A549 (cell line): ENCODE data around the gene KIF21A. TPM values are rescaled to one million over a fixed set of nuclear protein-coding genes. Genes with fewer than 3 reads are reported as not detected.

Experiments used
- ATAC-seq, 2 experiments: fragments of 200-7000 bp in 1 of 2; fragments of >200 bp in 1 of 2; cut with Nextera tagmentation in 1 of 2; cut with Tn5 transposase in 1 of 2; 3 replicates each; pipeline versions ENCODE4 v1.8.0 to v1.9.1; 2018 to 2020; ENCODE audit warnings: mild to moderate bottlenecking in 1 of 2, moderate library complexity in 1 of 2
- CTCF ChIA-PET: fragments of 300-600 bp; sonication (Branson Sonifier 250); formaldehyde crosslinking; extraction: SDS; loops from one replicate; lab custom pipeline; 2021; ENCODE audit warnings: antibody characterized with exemption, inconsistent platforms; lab: Yijun Ruan, JAX
- POLR2A ChIA-PET: fragments of 350-600 bp; formaldehyde crosslinking; extraction: SDS; loops from one replicate; lab custom pipeline; 2021; ENCODE audit warnings: antibody characterized with exemption, inconsistent platforms; lab: Yijun Ruan, JAX
- DNase-seq, 2 experiments: peaks; one replicate each; pipeline versions ENCODE4 v3.0.0 to v3.0.0-alpha.2; 2011 to 2016; ENCODE audit warnings: low read depth in 1 of 2, low spot score in 1 of 2
- FAIRE-seq: peaks from 2 replicates; lab custom pipeline; 2011; peaks lifted over from hg19 to GRCh38; lab: Jason Lieb, UNC
- H3K27ac ChIP-seq, 2 experiments: fragments of >200 bp; sonication (Bioruptor Twin); formaldehyde crosslinking; 3 replicates each; pipeline ENCODE4 v1.5.1; 2016 to 2017
- H3K4me1 ChIP-seq: fragments of >200 bp; sonication (Bioruptor Twin); formaldehyde crosslinking; 3 replicates; pipeline ENCODE4 v1.6.1; 2016
- H3K4me2 ChIP-seq: fragments of >200 bp; sonication (Bioruptor Twin); formaldehyde crosslinking; 3 replicates; pipeline ENCODE4 v1.6.1; 2016
- H3K4me3 ChIP-seq: fragments of >200 bp; sonication (Bioruptor Twin); formaldehyde crosslinking; 3 replicates; pipeline ENCODE4 v1.5.1; 2016
- H3K9me3 ChIP-seq: fragments of >200 bp; sonication (Bioruptor Twin); formaldehyde crosslinking; 3 replicates; pipeline ENCODE4 v1.6.1; 2016
- CBX2 ChIP-seq: fragments of 200-600 bp; sonication (generic); IDR thresholded peaks from 2 replicates; pipeline ENCODE4 v1.6.1; 2016; ENCODE audit warnings: low read depth, mild to moderate bottlenecking, borderline replicate concordance
- CHD2 ChIP-seq: fragments of 150-350 bp; IDR thresholded peaks from 2 replicates; pipeline ENCODE4 v1.6.1; 2014; ENCODE audit warnings: low read length; ENCODE audit not compliant: partially characterized antibody
- GATA3 ChIP-seq: IDR thresholded peaks from 2 replicates; pipeline ENCODE4 v1.6.1; 2012; ENCODE audit warnings: borderline replicate concordance
- HDAC2 ChIP-seq: fragments of 200-600 bp; sonication (generic); IDR thresholded peaks from 2 replicates; pipeline ENCODE4 v1.6.1; 2016
- HEYL ChIP-seq: fragments of 250-450 bp; sonication (Bioruptor Pico); IDR thresholded peaks from 2 replicates; pipeline ENCODE4 v1.8.0; 2021; ENCODE audit warnings: mild to moderate bottlenecking, moderate library complexity
- HOXB5 ChIP-seq: fragments of 250-450 bp; sonication (Bioruptor Pico); IDR thresholded peaks from 2 replicates; pipeline ENCODE4 v1.5.0; 2020; ENCODE audit warnings: mild to moderate bottlenecking, moderate library complexity
- JUN ChIP-seq, 2 experiments: fragments of >200 bp; sonication (Bioruptor Twin); formaldehyde crosslinking; IDR thresholded peaks; 2 replicates in 1 of 2; 3 replicates in 1 of 2; pipeline ENCODE4 v1.6.1; 2016 to 2017
- JUNB ChIP-seq: fragments of >200 bp; sonication (Bioruptor Twin); formaldehyde crosslinking; IDR thresholded peaks from 2 replicates; pipeline ENCODE4 v1.6.1; 2016
- KDM1A ChIP-seq: fragments of 200-600 bp; sonication (generic); IDR thresholded peaks from 2 replicates; pipeline ENCODE4 v1.6.1; 2016; ENCODE audit warnings: low read depth, mild to moderate bottlenecking
- KDM5A ChIP-seq: fragments of 200-600 bp; sonication (generic); IDR thresholded peaks from 2 replicates; pipeline ENCODE4 v1.6.1; 2016; ENCODE audit warnings: antibody characterized with exemption, mild to moderate bottlenecking
- MAFK ChIP-seq: fragments of 450-650 bp; IDR thresholded peaks from 2 replicates; pipeline ENCODE4 v1.6.1; 2014; ENCODE audit not compliant: partially characterized antibody
- MYC ChIP-seq: IDR thresholded peaks from 2 replicates; pipeline ENCODE4 v1.6.1; 2012; ENCODE audit warnings: mild to moderate bottlenecking, inconsistent platforms, low read length, improper control_type of control experiment, borderline replicate concordance
- NFE2L2 ChIP-seq: fragments of 150-350 bp; conservative IDR thresholded peaks from 2 replicates; pipeline ENCODE4 v1.6.1; 2014; ENCODE audit warnings: low read length
- NPAS2 ChIP-seq: fragments of 250-450 bp; sonication (Bioruptor Pico); IDR thresholded peaks from 2 replicates; pipeline ENCODE4 v1.8.0; 2022; ENCODE audit warnings: mild to moderate bottlenecking, moderate library complexity, borderline replicate concordance
- NR3C1 ChIP-seq: fragments of >200 bp; sonication (Bioruptor Twin); formaldehyde crosslinking; IDR thresholded peaks from 3 replicates; pipeline ENCODE4 v1.6.1; 2017
- POLR2A ChIP-seq: IDR thresholded peaks from 2 replicates; pipeline ENCODE4 v1.6.1; 2012; ENCODE audit warnings: mild to moderate bottlenecking, low read length
- POLR2AphosphoS2 ChIP-seq: conservative IDR thresholded peaks from 2 replicates; pipeline ENCODE4 v1.6.1; 2012; ENCODE audit warnings: low read length, improper control_type of control experiment, inconsistent platforms
- RARB ChIP-seq: fragments of 250-450 bp; sonication (Bioruptor Pico); IDR thresholded peaks from 2 replicates; pipeline ENCODE4 v1.8.0; 2021; ENCODE audit warnings: mild to moderate bottlenecking, moderate library complexity
- SMC3 ChIP-seq: fragments of >200 bp; sonication (Bioruptor Twin); formaldehyde crosslinking; IDR thresholded peaks from 3 replicates; pipeline ENCODE4 v1.6.1; 2018; ENCODE audit warnings: inconsistent platforms
- TP53 ChIP-seq: fragments of 250-450 bp; sonication (Bioruptor Pico); IDR thresholded peaks from 2 replicates; pipeline ENCODE4 v1.5.0; 2021; ENCODE audit warnings: mild to moderate bottlenecking, moderate library complexity
- ZC3H11A ChIP-seq: fragments of 450-650 bp; IDR thresholded peaks from 2 replicates; pipeline ENCODE4 v1.6.1; 2014; ENCODE audit warnings: antibody characterized with exemption, mild to moderate bottlenecking
- ZFP36 ChIP-seq: fragments of 450-650 bp; IDR thresholded peaks from 2 replicates; pipeline ENCODE4 v1.6.1; 2014; ENCODE audit warnings: borderline replicate concordance; ENCODE audit not compliant: partially characterized antibody
- ZSCAN20 ChIP-seq: fragments of 250-450 bp; sonication (Bioruptor Pico); IDR thresholded peaks from 2 replicates; pipeline ENCODE4 v1.8.0; 2022; ENCODE audit warnings: mild to moderate bottlenecking, moderate library complexity
- WGBS: methylation state at CpG from one replicate; pipeline ENCODE4 v1.1.6; 2017; ENCODE audit errors: missing lambda C conversion rate; 5-methylcytosine and 5-hydroxymethylcytosine counted together
- polyA plus RNA-seq, 4 experiments: library from polyadenylated mRNA; depleted of rRNA in 3 of 4; stranded (reverse); fragments of >200 nt; fragmentation: RNase III in 1 of 4; extraction: RNeasy Plus Mini Kit Qiagen cat#74134 plus additional on column Dnase treatment in 1 of 4; gene quantifications; 2 replicates in 3 of 4; 3 replicates in 1 of 4; pipeline ENCODE4 v1.2.3, GENCODE V29; 2011 to 2017
- TF ChIP-seq, protein P1 (sequence below): IDR thresholded peaks from 2 replicates; pipeline ENCODE4 v1.6.1; 2012
- TF ChIP-seq, protein P2 (sequence below): IDR thresholded peaks from 2 replicates; pipeline ENCODE4 v1.6.1; 2012; ENCODE audit warnings: low read depth, borderline replicate concordance
- TF ChIP-seq, protein P3 (sequence below): fragments of >200 bp; sonication (Bioruptor Twin); formaldehyde crosslinking; IDR thresholded peaks from 2 replicates; pipeline ENCODE4 v1.6.1; 2016
- TF ChIP-seq, protein P4 (sequence below): fragments of >200 bp; sonication (Bioruptor Twin); formaldehyde crosslinking; IDR thresholded peaks from 3 replicates; pipeline ENCODE4 v1.5.1; 2016

KIF21A gene
- polyA plus RNA-seq, 2 of the 4 experiments (the other 2 are of a cell fraction): 26.0 to 79.0 TPM

DNA sequence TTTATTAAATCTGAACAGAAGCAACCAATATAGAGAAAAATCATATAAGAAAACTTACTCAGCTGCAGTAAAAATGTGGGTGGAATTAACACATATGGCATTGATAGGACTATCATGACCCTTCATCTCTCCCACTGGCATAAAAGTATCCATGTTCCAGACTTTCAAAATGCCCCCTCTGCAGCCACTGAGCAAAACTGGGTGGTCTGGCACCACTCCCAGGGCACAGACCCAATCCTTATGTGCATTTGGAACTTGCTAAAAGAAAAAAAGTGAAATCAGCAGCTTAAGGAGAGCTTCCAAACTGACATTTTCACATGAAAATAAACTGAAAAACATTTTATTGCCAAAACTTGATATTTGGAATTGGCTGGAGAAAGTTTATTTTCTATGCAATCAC lies 141.5 kb downstream of the KIF21A start:
- TF ChIP-seq, protein P1, sequence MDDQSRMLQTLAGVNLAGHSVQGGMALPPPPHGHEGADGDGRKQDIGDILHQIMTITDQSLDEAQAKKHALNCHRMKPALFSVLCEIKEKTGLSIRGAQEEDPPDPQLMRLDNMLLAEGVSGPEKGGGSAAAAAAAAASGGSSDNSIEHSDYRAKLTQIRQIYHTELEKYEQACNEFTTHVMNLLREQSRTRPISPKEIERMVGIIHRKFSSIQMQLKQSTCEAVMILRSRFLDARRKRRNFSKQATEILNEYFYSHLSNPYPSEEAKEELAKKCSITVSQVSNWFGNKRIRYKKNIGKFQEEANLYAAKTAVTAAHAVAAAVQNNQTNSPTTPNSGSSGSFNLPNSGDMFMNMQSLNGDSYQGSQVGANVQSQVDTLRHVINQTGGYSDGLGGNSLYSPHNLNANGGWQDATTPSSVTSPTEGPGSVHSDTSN: no peak
- TF ChIP-seq POLR2AphosphoS2 (no peak), ZFP36 (no peak), TP53 (CRISPR knock-in tag) (no peak), KDM5A (no peak), NR3C1 (no peak), NFE2L2 (no peak)
- TF ChIP-seq, protein P2, sequence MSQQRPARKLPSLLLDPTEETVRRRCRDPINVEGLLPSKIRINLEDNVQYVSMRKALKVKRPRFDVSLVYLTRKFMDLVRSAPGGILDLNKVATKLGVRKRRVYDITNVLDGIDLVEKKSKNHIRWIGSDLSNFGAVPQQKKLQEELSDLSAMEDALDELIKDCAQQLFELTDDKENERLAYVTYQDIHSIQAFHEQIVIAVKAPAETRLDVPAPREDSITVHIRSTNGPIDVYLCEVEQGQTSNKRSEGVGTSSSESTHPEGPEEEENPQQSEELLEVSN: no peak
- POLR2A ChIA-PET: no interaction called here
- Histone ChIP-seq H3K4me3 (no peak overlapping the region), H3K9me3 (no peaks in the 10 kb centered on the region), H3K4me1 (no peaks in the 10 kb centered on the region), H3K4me2 (no peak overlapping the region), H3K27ac (no peak overlapping the region)
- FAIRE-seq: no peak
- CTCF ChIA-PET: interaction anchor here (1.5 kb wide), 1 partner anchor 28 kb away, joined by 4 read pairs; no protein-coding TSS in a partner anchor
- no peak for DNase-seq
- ATAC-seq: no peak

DNA sequence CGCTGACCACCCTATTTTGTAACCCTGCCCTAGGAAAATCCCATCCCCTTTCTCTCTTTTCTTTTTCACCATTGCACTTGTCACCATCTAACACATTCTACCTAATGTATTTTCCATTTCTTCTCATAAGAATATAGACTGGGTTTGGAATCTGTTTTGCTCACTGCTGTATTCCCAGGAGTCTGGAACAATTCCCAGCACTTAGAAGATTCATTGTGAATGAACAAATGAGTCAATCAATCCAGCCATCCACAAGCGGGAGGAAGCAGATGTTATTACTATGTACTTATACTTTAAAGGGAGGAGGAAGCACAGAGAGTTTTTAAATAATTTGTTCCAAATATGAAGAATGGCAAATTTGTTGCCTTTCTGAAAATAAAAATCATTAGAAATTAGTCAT lies 142.1 kb downstream of the KIF21A start:
- Histone ChIP-seq H3K9me3 (no peaks in the 10 kb centered on the region), H3K4me1 (no peaks in the 10 kb centered on the region), H3K27ac (no peak overlapping the region), H3K4me3 (no peak overlapping the region), H3K4me2 (no peak overlapping the region)
- WGBS: 89% methylated on average over 2 of the region's 2 CpGs
- ChIA-PET CTCF (no interaction called here), POLR2A (no interaction called here)
- TF ChIP-seq GATA3 (no peak), JUNB (no peak), ZC3H11A (no peak), NFE2L2 (no peak), HOXB5 (no peak), CHD2 (no peak), SMC3 (no peak), MYC (no peak), HDAC2 (no peak), POLR2A (no peak), KDM1A (no peak), RARB (CRISPR knock-in tag) (no peak), MAFK (no peak), ZSCAN20 (no peak), HEYL (CRISPR knock-in tag) (no peak)
- TF ChIP-seq, protein P3, sequence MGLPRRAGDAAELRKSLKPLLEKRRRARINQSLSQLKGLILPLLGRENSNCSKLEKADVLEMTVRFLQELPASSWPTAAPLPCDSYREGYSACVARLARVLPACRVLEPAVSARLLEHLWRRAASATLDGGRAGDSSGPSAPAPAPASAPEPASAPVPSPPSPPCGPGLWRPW: no peak
- TF ChIP-seq, protein P4, sequence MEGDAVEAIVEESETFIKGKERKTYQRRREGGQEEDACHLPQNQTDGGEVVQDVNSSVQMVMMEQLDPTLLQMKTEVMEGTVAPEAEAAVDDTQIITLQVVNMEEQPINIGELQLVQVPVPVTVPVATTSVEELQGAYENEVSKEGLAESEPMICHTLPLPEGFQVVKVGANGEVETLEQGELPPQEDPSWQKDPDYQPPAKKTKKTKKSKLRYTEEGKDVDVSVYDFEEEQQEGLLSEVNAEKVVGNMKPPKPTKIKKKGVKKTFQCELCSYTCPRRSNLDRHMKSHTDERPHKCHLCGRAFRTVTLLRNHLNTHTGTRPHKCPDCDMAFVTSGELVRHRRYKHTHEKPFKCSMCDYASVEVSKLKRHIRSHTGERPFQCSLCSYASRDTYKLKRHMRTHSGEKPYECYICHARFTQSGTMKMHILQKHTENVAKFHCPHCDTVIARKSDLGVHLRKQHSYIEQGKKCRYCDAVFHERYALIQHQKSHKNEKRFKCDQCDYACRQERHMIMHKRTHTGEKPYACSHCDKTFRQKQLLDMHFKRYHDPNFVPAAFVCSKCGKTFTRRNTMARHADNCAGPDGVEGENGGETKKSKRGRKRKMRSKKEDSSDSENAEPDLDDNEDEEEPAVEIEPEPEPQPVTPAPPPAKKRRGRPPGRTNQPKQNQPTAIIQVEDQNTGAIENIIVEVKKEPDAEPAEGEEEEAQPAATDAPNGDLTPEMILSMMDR: no peak
- no peak for DNase-seq
- FAIRE-seq: no peak
- ATAC-seq: no peak

DNA sequence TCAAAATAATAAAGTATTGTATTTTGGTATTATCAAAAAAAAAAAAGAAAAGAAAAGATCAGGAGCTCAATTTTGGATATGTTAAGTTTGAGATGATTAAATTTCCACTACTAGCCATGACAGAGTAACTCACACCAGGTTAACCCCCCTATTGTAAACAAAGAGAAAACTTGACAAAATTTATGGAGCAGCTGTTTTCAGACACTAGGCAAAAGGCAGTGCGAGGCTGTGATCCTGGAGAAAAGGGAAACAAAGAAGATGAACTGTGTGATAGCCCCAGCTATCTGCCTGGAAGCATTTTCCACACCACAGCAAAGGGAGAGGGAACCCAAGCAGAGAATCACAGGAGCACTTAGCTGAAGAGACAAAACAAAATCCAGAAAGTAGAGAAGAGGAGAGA lies 145.0 kb downstream of the KIF21A start:
- POLR2A ChIA-PET: no interaction called here
- WGBS: 97% methylated on average over 1 of the region's 1 CpG
- FAIRE-seq: no peak
- H3K4me3 ChIP-seq: no peak overlapping the region
- no peak overlapping the region for H3K4me2 ChIP-seq
- ATAC-seq: no peak
- H3K4me1 ChIP-seq: no peaks in the 10 kb centered on the region
- H3K27ac ChIP-seq: no peak overlapping the region
- TF ChIP-seq MAFK (no peak), JUN (IDR thresholded peaks at IDR 0.05) (no peak), CBX2 (no peak), NPAS2 (CRISPR knock-in tag) (no peak), SMC3 (no peak), RARB (CRISPR knock-in tag) (no peak)
- DNase-seq: no peak
- CTCF ChIA-PET: no interaction called here
- H3K9me3 ChIP-seq: no peaks in the 10 kb centered on the region
